ENCODE data around the gene TMEM175. TPM values are rescaled to one million over a fixed set of nuclear protein-coding genes. Genes with fewer than 3 reads are reported as not detected.
"Not testable (repeated sequence)": the region's sequence is repeated elsewhere in the genome, so short reads cannot be mapped to it uniquely, and the experiment has no call there.

Gene TMEM175
- total RNA-seq, 4 donors from 2014 or later = 17.4 to 39.1 (median 30.1) TPM

GRCh38 chr4:996997-997374 lies 64.7 kb downstream of the TMEM175 start:
- 5 to 8% methylated on average over 14 to 15 of the region's 25 CpGs for WGBS, 2 donors
- TF ChIP-seq POLR2A (IDR thresholded peaks at IDR 0.05) = no peak
- TF ChIP-seq, protein P1, sequence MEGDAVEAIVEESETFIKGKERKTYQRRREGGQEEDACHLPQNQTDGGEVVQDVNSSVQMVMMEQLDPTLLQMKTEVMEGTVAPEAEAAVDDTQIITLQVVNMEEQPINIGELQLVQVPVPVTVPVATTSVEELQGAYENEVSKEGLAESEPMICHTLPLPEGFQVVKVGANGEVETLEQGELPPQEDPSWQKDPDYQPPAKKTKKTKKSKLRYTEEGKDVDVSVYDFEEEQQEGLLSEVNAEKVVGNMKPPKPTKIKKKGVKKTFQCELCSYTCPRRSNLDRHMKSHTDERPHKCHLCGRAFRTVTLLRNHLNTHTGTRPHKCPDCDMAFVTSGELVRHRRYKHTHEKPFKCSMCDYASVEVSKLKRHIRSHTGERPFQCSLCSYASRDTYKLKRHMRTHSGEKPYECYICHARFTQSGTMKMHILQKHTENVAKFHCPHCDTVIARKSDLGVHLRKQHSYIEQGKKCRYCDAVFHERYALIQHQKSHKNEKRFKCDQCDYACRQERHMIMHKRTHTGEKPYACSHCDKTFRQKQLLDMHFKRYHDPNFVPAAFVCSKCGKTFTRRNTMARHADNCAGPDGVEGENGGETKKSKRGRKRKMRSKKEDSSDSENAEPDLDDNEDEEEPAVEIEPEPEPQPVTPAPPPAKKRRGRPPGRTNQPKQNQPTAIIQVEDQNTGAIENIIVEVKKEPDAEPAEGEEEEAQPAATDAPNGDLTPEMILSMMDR (IDR thresholded peaks at IDR 0.05) = no peak
- no peak overlapping the region for H3K4me3 ChIP-seq (ENCODE audit: low read depth, poor library complexity, severe bottlenecking)
- intact Hi-C loops (cut with DNase I; ENCODE audit: low total_unique reads) = no loop called here
- no peak for DNase-seq (ENCODE audit: low spot score in 2 of 2)

DNA sequence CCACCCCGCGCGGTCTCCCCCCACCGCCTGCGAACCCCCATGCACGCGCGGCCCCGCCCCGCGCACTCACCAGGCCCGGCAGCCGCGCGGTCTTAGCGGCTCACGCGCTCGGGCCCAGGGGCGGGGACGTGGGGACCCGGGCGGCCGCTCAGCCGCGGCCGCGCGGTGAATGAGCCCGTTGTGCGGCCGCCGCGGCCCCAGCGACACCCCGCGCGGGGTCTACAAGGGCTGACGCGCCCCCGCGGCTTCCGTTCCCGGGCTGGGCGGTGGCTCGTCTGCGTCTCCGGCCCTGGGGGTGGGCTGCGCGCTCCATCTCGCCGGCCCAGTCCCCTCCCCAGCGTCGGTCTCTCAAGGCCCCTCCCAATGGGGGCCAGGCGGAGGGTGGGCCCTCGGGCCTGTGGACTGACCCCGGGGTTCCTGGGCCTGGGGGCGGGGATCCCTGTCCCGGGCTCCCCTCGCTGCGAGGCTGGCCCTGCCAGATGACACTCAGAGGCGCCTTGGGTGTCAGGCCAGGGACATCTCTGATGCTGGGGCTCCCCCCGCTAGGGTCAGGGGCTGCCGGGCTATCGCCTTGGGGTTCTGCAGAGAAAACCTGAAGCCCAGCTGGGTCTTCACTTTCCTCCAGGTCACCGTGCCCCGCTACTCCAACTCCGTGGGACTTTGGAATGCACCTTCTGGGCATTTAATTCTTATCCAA lies 65.3 kb downstream of the TMEM175 start:
- WGBS, 2 donors = 0 to 1% methylated on average over 5 to 19 of the region's 68 CpGs
- no peak for DNase-seq (ENCODE audit: low spot score in 2 of 2)
- H3K4me3 ChIP-seq (ENCODE audit: low read depth, poor library complexity, severe bottlenecking) = no peak overlapping the region
- TF ChIP-seq, protein P1 (IDR thresholded peaks at IDR 0.05) = no peak
- TF ChIP-seq POLR2A (IDR thresholded peaks at IDR 0.05) = no peak
- intact Hi-C loops (cut with DNase I; ENCODE audit: low total_unique reads) = no loop called here

DNA sequence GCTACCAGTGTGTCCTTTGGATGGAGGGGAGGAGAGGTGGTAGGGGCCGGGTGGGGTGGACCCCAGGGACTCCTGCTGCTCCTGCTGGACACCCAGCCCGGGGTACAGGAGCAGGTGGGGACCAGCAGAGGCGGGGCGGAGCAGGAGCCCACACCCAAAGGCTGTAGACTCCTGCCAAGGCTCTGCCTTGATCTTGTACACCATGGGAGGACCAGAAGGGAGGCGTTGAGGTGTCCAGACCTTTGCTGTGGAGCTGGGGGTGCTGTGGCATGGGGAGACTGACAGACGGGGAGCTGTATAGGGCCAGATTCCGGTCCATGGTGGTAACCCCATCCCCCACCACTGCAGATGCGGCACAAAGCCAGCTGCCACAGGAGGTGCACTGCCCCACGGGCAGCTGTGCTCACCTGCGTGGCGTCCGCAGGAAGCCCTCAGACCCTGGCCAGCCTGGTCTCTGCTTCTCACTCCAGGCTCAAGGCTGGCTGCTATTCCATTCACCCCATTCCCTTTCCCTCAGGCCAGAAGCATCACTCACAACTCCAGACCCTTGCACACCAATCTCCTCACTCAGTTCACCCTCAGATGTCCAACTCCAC lies 65.9 kb downstream of the TMEM175 start:
- no peak for DNase-seq (ENCODE audit: low spot score in 2 of 2)
- TF ChIP-seq, protein P1 (IDR thresholded peaks at IDR 0.05) = no peak
- TF ChIP-seq POLR2A (IDR thresholded peaks at IDR 0.05) = no peak
- H3K4me3 ChIP-seq (ENCODE audit: low read depth, poor library complexity, severe bottlenecking) = no peak overlapping the region
- intact Hi-C loops (cut with DNase I; ENCODE audit: low total_unique reads) = no loop called here
- 23 to 33% methylated on average over 12 of the region's 12 CpGs for WGBS, 2 donors

GRCh38 chr4:999240-999863 lies 67.1 kb downstream of the TMEM175 start:
- intact Hi-C loops (cut with DNase I; ENCODE audit: low total_unique reads); DNase-seq (ENCODE audit: low spot score in 2 of 2); H3K4me3 ChIP-seq (ENCODE audit: low read depth, poor library complexity, severe bottlenecking): not testable (repeated sequence)
- 40 to 50% methylated on average over 17 to 21 of the region's 21 CpGs for WGBS, 2 donors

- intact Hi-C loops (cut with DNase I; ENCODE audit: low total_unique reads) = no loop called here
- no peak overlapping the region for H3K4me3 ChIP-seq (ENCODE audit: low read depth, poor library complexity, severe bottlenecking)
- DNase-seq (ENCODE audit: low spot score in 2 of 2) = no peak
- TF ChIP-seq, protein P1 (IDR thresholded peaks at IDR 0.05) = no peak
- no peak for TF ChIP-seq POLR2A (IDR thresholded peaks at IDR 0.05)
- WGBS, 2 donors = 66 to 73% methylated on average over 3 to 18 of the region's 18 CpGs
Measured at GRCh38 chr4:999882-1000425, 67.7 kb downstream of the TMEM175 start.

DNA sequence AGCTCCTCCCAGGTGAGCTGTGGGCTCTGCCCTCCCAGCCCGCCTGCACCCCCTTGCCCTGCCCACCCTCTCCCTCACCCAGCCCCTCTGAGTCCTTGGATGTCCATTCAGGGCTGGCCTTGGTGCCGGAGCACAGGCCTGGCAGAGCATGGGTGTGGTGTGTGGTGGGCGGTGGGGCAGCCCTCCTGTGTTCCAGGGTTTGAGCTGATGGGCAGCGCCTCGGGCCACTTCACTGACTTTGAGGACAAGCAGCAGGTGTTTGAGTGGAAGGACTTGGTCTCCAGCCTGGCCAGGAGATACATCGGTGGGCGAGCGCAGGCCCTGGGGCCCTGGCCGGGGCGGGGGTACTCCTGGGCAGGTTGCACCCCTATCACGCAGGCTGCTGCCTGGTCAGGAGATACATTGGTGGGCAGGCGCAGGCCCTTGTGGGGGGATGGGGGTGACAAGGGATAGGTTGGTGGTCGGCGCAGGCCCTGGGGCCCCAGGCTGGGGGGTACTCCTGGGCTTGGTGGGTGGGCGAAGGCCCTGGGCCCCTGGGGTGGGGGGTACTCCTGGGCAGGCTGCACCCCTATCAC lies 68.5 kb downstream of the TMEM175 start:
- no peak overlapping the region for H3K4me3 ChIP-seq (ENCODE audit: low read depth, poor library complexity, severe bottlenecking)
- DNase-seq (ENCODE audit: low spot score in 2 of 2) = no peak
- WGBS, 2 donors = 90 to 91% methylated on average over 11 to 15 of the region's 15 CpGs
- intact Hi-C loops (cut with DNase I; ENCODE audit: low total_unique reads) = no loop called here
- TF ChIP-seq, protein P1 (IDR thresholded peaks at IDR 0.05) = no peak
- no peak for TF ChIP-seq POLR2A (IDR thresholded peaks at IDR 0.05)

Data from lower leg skin (tissue), 4 donors.